ENCODE results near the gene GOSR1. TPM values are rescaled to one million over a fixed set of nuclear protein-coding genes. Genes with fewer than 3 reads are reported as not detected.

Gene GOSR1
- total RNA-seq, 1 donor from 2014 or later, result 38.9 TPM

DNA sequence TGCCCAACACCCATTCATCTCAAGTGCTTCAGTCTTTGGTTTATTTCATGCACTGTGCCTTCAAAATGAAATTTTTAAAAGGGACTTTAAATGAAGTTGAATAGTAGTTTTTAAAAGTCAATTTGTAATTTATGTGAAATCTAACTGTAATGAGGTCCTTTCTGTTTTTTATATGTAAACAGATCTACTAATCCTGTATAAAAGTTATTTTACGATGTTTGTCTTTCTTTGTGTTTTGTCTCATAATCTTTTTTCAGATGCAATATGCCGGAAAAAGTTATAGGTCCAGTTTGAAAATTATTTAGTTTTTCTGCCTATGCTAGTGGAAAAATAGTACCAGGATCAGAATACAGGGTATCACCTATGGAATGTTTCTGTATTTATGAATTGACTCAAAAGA lies 8.7 kb upstream of the GOSR1 start:
- DNase-seq (ENCODE audit: low spot score), result no peak
- Histone ChIP-seq H3K79me2 (ENCODE audit: low read depth) (no peaks in the 10 kb centered on the region), H3K36me3 (no peaks in the 10 kb centered on the region), H3K9me3 (ENCODE audit: low read depth) (no peaks in the 10 kb centered on the region), H3K4me3 (no peak overlapping the region), H3K9ac (no peak overlapping the region), H3K4me1 (peaks cover 16% of the 10 kb centered on the region), H3K4me2 (no peak overlapping the region), H2AFZ (replicated peaks) (no peak overlapping the region), H3K27ac (no peak overlapping the region), H3K27me3 (no peaks in the 10 kb centered on the region), H4K20me1 (ENCODE audit: low read depth) (no peaks in the 10 kb centered on the region), H3F3A (ENCODE audit: low read depth) (peaks cover 32% of the 10 kb centered on the region)
- Mint-ChIP-seq H3K36me3 (peaks cover under 1% of the 10 kb centered on the region), H3K4me3 (no peak overlapping the region), H3K27me3 (ENCODE audit: insufficient read depth, low read depth) (no peaks in the 10 kb centered on the region), H3K9me3 (no peaks in the 10 kb centered on the region), H3K27ac (no peak overlapping the region), H3K4me1 (no peaks in the 10 kb centered on the region)
- TF ChIP-seq EZH2 (IDR thresholded peaks at IDR 0.05) (no peak), EZH2phosphoT487 (IDR thresholded peaks at IDR 0.05) (no peak)
- TF ChIP-seq, protein P1, sequence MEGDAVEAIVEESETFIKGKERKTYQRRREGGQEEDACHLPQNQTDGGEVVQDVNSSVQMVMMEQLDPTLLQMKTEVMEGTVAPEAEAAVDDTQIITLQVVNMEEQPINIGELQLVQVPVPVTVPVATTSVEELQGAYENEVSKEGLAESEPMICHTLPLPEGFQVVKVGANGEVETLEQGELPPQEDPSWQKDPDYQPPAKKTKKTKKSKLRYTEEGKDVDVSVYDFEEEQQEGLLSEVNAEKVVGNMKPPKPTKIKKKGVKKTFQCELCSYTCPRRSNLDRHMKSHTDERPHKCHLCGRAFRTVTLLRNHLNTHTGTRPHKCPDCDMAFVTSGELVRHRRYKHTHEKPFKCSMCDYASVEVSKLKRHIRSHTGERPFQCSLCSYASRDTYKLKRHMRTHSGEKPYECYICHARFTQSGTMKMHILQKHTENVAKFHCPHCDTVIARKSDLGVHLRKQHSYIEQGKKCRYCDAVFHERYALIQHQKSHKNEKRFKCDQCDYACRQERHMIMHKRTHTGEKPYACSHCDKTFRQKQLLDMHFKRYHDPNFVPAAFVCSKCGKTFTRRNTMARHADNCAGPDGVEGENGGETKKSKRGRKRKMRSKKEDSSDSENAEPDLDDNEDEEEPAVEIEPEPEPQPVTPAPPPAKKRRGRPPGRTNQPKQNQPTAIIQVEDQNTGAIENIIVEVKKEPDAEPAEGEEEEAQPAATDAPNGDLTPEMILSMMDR (IDR thresholded peaks at IDR 0.05), result no peak

DNA sequence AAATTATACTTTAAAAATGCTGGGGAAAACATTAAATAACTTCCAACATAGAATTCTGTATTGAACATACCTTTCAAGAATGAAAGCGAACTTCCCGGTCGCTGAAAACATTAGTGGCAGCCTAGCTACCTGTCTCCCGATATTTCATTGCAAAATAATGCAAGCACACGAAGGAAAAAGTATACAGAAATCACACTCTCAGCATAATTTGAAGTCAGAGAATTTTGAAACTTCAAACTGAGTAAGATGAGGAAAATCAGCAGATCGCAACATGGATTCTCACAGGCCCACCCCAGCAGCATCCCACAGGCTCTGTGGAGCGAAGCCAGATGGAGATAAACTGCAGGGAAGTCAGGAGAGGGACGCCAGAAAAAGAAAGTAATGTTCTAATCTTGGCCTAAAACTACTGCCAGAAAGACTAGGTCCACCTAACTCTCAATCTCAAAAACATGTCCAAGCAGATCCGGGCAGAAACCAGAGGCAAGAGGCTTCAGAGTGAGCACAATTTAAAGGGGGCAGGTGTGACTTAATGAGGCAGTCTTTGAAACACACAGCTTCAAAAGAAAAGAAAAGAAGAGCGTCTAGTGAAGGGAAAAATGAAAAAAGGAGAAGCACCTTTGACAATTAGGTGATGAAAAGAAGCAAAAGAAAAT lies 4.8 kb upstream of the GOSR1 start:
- no peak for TF ChIP-seq EZH2phosphoT487 (IDR thresholded peaks at IDR 0.05)
- no peak for TF ChIP-seq EZH2 (IDR thresholded peaks at IDR 0.05)
- TF ChIP-seq, protein P1 (IDR thresholded peaks at IDR 0.05), result no peak
- H3K36me3 ChIP-seq, result no peaks in the 10 kb centered on the region
- H3K27me3 ChIP-seq, result no peaks in the 10 kb centered on the region
- no peak overlapping the region for H3K4me3 ChIP-seq
- peaks cover 16% of the 10 kb centered on the region for H3K4me1 ChIP-seq
- peaks cover 22% of the 10 kb centered on the region for H3F3A ChIP-seq (ENCODE audit: low read depth)
- peak overlapping the region; percentile 34 for H3K4me2 ChIP-seq
- Mint-ChIP-seq H3K4me3 (no peak overlapping the region), H3K27ac (no peak overlapping the region), H3K9me3 (no peaks in the 10 kb centered on the region), H3K36me3 (peaks cover 1% of the 10 kb centered on the region), H3K4me1 (peaks cover 8% of the 10 kb centered on the region), H3K27me3 (ENCODE audit: insufficient read depth, low read depth) (peaks cover 4% of the 10 kb centered on the region)
- H3K9ac ChIP-seq, result no peak overlapping the region
- no peaks in the 10 kb centered on the region for H4K20me1 ChIP-seq (ENCODE audit: low read depth)
- H3K27ac ChIP-seq, result peak overlapping the region; percentile 41
- H2AFZ ChIP-seq (replicated peaks), result peak overlapping the region; percentile 74
- H3K79me2 ChIP-seq (ENCODE audit: low read depth), result peaks cover 2% of the 10 kb centered on the region
- no peak for DNase-seq (ENCODE audit: low spot score)
- H3K9me3 ChIP-seq (ENCODE audit: low read depth), result no peaks in the 10 kb centered on the region

GRCh38 chr17:30475206-30475605 lies 2.0 kb upstream of the GOSR1 start:
- Histone ChIP-seq H3F3A (ENCODE audit: low read depth) (peaks cover 4% of the 10 kb centered on the region), H4K20me1 (ENCODE audit: low read depth) (no peaks in the 10 kb centered on the region), H3K4me2 (no peak overlapping the region), H3K36me3 (no peaks in the 10 kb centered on the region), H3K27me3 (no peaks in the 10 kb centered on the region), H3K4me1 (peaks cover 20% of the 10 kb centered on the region), H3K9ac (no peak overlapping the region), H3K27ac (no peak overlapping the region), H2AFZ (replicated peaks) (no peak overlapping the region), H3K9me3 (ENCODE audit: low read depth) (no peaks in the 10 kb centered on the region), H3K79me2 (ENCODE audit: low read depth) (peaks cover 30% of the 10 kb centered on the region), H3K4me3 (no peak overlapping the region)
- Mint-ChIP-seq H3K27ac (no peak overlapping the region), H3K36me3 (peaks cover 4% of the 10 kb centered on the region), H3K27me3 (ENCODE audit: insufficient read depth, low read depth) (peaks cover 6% of the 10 kb centered on the region), H3K4me3 (no peak overlapping the region), H3K4me1 (peaks cover 17% of the 10 kb centered on the region), H3K9me3 (no peaks in the 10 kb centered on the region)
- TF ChIP-seq, protein P1 (IDR thresholded peaks at IDR 0.05), result no peak
- TF ChIP-seq EZH2phosphoT487 (IDR thresholded peaks at IDR 0.05) (no peak), EZH2 (IDR thresholded peaks at IDR 0.05) (no peak)
- DNase-seq (ENCODE audit: low spot score), result no peak
